ENCODE results near the gene UBAP1.
"Not testable (repeated sequence)": the region's sequence is repeated elsewhere in the genome, so short reads cannot be mapped to it uniquely, and the experiment has no call there.

Gene UBAP1

GRCh38 chr9:34179213-34180136, 632 bp downstream of the UBAP1 start:
- no peak for DNase-seq (ENCODE audit: low read depth in 2 of 2)

- DNase-seq (ENCODE audit: low read depth in 2 of 2) = no peak
Observed at GRCh38 chr9:34185778-34186551, 7.1 kb downstream of the UBAP1 start.

- no peak for DNase-seq (ENCODE audit: low read depth in 2 of 2)
Observed at GRCh38 chr9:34187891-34188240, 9.0 kb downstream of the UBAP1 start.

- no peak for DNase-seq (ENCODE audit: low read depth in 2 of 2)
Observed at GRCh38 chr9:34190996-34191892, 12.4 kb downstream of the UBAP1 start.

GRCh38 chr9:34195143-34195542, 16.3 kb downstream of the UBAP1 start:
- no peak for DNase-seq (ENCODE audit: low read depth in 2 of 2)

GRCh38 chr9:34197286-34197685, 18.4 kb downstream of the UBAP1 start:
- not testable (repeated sequence) for DNase-seq (ENCODE audit: low read depth in 2 of 2)

GRCh38 chr9:34197756-34198711, 19.2 kb downstream of the UBAP1 start:
- no peak for DNase-seq (ENCODE audit: low read depth in 2 of 2)

GRCh38 chr9:34200092-34200491, 21.2 kb downstream of the UBAP1 start:
- no peak for DNase-seq (ENCODE audit: low read depth in 2 of 2)

GRCh38 chr9:34203275-34203991, 24.6 kb downstream of the UBAP1 start:
- DNase-seq (ENCODE audit: low read depth in 2 of 2) = no peak

GRCh38 chr9:34203992-34204635, 25.3 kb downstream of the UBAP1 start:
- no peak for DNase-seq (ENCODE audit: low read depth in 2 of 2)

GRCh38 chr9:34205102-34205501, 26.3 kb downstream of the UBAP1 start:
- no peak for DNase-seq (ENCODE audit: low read depth in 2 of 2)

- no peak for DNase-seq (ENCODE audit: low read depth in 2 of 2)
Observed at GRCh38 chr9:34206561-34206960, 27.7 kb downstream of the UBAP1 start.

- no peak for DNase-seq (ENCODE audit: low read depth in 2 of 2)
Observed at GRCh38 chr9:34211395-34211794, 32.6 kb downstream of the UBAP1 start.

- DNase-seq (ENCODE audit: low read depth in 2 of 2) = not testable (repeated sequence)
Observed at GRCh38 chr9:34214354-34215000, 35.6 kb downstream of the UBAP1 start.

GRCh38 chr9:34216325-34216724, 37.5 kb downstream of the UBAP1 start:
- DNase-seq (ENCODE audit: low read depth in 2 of 2) = no peak

- not testable (repeated sequence) for DNase-seq (ENCODE audit: low read depth in 2 of 2)
Observed at GRCh38 chr9:34217015-34217414, 38.2 kb downstream of the UBAP1 start.

GRCh38 chr9:34218446-34218845, 39.6 kb downstream of the UBAP1 start:
- no peak for DNase-seq (ENCODE audit: low read depth in 2 of 2)

- DNase-seq (ENCODE audit: low read depth in 2 of 2) = no peak
Observed at GRCh38 chr9:34219421-34219820, 40.6 kb downstream of the UBAP1 start.

GRCh38 chr9:34220218-34220617, 41.4 kb downstream of the UBAP1 start:
- DNase-seq (ENCODE audit: low read depth in 2 of 2) = no peak
